T-helper 9 cell (primary cell): ENCODE results near the gene SDR9C7.
"Not testable (repeated sequence)": the region's sequence is repeated elsewhere in the genome, so short reads cannot be mapped to it uniquely, and the experiment has no call there.

Experiments used
- DNase-seq: peaks from one replicate; pipeline ENCODE4 v3.0.0-alpha.2; 2020

The SDR9C7 gene

GRCh38 chr12:56951582-56952339 lies 17.6 kb upstream of the SDR9C7 start:
- no peak for DNase-seq

- DNase-seq: no peak
Observed at GRCh38 chr12:56948881-56949280, 14.7 kb upstream of the SDR9C7 start.

- no peak for DNase-seq
Observed at GRCh38 chr12:56948457-56948777, 14.2 kb upstream of the SDR9C7 start.

- no peak for DNase-seq
Observed at GRCh38 chr12:56947633-56948456, 13.6 kb upstream of the SDR9C7 start.

GRCh38 chr12:56943878-56944277 lies 9.7 kb upstream of the SDR9C7 start:
- DNase-seq: no peak

GRCh38 chr12:56943374-56943773 lies 9.2 kb upstream of the SDR9C7 start:
- DNase-seq: not testable (repeated sequence)

GRCh38 chr12:56941299-56942017 lies 7.2 kb upstream of the SDR9C7 start:
- DNase-seq: no peak

- not testable (repeated sequence) for DNase-seq
Observed at GRCh38 chr12:56940942-56941298, 6.7 kb upstream of the SDR9C7 start.

- no peak for DNase-seq
Observed at GRCh38 chr12:56935752-56936151, 1.5 kb upstream of the SDR9C7 start.

GRCh38 chr12:56935157-56935556 lies 949 bp upstream of the SDR9C7 start:
- DNase-seq: no peak

- no peak for DNase-seq
Observed at GRCh38 chr12:56932867-56933266, 1.3 kb downstream of the SDR9C7 start.

GRCh38 chr12:56932146-56932545 lies 2.1 kb downstream of the SDR9C7 start:
- DNase-seq: no peak

GRCh38 chr12:56931474-56931978 lies 2.7 kb downstream of the SDR9C7 start:
- no peak for DNase-seq

GRCh38 chr12:56930241-56930640 lies 4.0 kb downstream of the SDR9C7 start:
- no peak for DNase-seq

GRCh38 chr12:56929780-56930179 lies 4.4 kb downstream of the SDR9C7 start:
- no peak for DNase-seq

GRCh38 chr12:56928262-56928661 lies 5.9 kb downstream of the SDR9C7 start:
- DNase-seq: no peak

GRCh38 chr12:56927281-56927680 lies 6.9 kb downstream of the SDR9C7 start:
- no peak for DNase-seq

- no peak for DNase-seq
Observed at GRCh38 chr12:56922031-56922430, 12.2 kb downstream of the SDR9C7 start.

- no peak for DNase-seq
Observed at GRCh38 chr12:56921346-56921745, 12.9 kb downstream of the SDR9C7 start.

- not testable (repeated sequence) for DNase-seq
Observed at GRCh38 chr12:56918139-56918538, 16.1 kb downstream of the SDR9C7 start.

GRCh38 chr12:56916996-56917333 lies 17.2 kb downstream of the SDR9C7 start:
- DNase-seq: no peak

- no peak for DNase-seq
Observed at GRCh38 chr12:56916296-56916995, 17.8 kb downstream of the SDR9C7 start.

- DNase-seq: no peak
Observed at GRCh38 chr12:56914724-56915123, 19.5 kb downstream of the SDR9C7 start.
